NT2/D1 (cell line): ENCODE results near the gene ECHDC1.

ENCODE experiments used
- YY1 ChIP-seq: IDR thresholded peaks from 2 replicates; pipeline ENCODE4 v1.6.1; 2011; ENCODE audit not compliant: insufficient read length, insufficient read depth
- ZNF274 ChIP-seq: IDR thresholded peaks from 2 replicates; pipeline ENCODE4 v1.6.1; 2011; ENCODE audit warnings: mild to moderate bottlenecking, low read depth, low read length

DNA sequence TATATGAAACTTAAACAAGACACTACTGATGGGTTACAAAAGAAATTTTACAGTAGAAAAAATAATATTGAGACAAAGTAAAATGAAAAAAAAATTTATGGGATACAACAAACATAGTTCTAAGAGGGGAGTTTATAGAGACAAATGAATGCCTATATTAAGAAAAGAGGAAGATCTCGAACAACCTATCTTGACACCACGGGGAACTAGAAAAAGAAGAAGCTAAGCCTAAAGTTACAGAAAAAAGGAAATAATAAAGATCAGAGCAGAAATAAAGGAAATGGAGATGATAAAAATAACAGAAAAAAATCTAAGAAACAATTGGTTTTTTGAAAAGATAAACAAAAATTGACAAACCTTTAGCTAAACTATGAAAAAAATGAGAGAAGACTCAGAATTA, 9.1 kb upstream of the ECHDC1 start:
- TF ChIP-seq YY1 (no peak), ZNF274 (no peak)
